Middle frontal gyrus (tissue), 1 donor: ENCODE measurements around the gene SRPK2.
"Not testable (repeated sequence)": the region's sequence is repeated elsewhere in the genome, so short reads cannot be mapped to it uniquely, and the experiment has no call there.

Source experiments
- DNase-seq: peaks from one replicate; pipeline ENCODE4 v3.0.0-alpha.2; 2015; ENCODE audit warnings: low spot score; ENCODE audit errors: extremely low spot score

SRPK2 gene

DNA sequence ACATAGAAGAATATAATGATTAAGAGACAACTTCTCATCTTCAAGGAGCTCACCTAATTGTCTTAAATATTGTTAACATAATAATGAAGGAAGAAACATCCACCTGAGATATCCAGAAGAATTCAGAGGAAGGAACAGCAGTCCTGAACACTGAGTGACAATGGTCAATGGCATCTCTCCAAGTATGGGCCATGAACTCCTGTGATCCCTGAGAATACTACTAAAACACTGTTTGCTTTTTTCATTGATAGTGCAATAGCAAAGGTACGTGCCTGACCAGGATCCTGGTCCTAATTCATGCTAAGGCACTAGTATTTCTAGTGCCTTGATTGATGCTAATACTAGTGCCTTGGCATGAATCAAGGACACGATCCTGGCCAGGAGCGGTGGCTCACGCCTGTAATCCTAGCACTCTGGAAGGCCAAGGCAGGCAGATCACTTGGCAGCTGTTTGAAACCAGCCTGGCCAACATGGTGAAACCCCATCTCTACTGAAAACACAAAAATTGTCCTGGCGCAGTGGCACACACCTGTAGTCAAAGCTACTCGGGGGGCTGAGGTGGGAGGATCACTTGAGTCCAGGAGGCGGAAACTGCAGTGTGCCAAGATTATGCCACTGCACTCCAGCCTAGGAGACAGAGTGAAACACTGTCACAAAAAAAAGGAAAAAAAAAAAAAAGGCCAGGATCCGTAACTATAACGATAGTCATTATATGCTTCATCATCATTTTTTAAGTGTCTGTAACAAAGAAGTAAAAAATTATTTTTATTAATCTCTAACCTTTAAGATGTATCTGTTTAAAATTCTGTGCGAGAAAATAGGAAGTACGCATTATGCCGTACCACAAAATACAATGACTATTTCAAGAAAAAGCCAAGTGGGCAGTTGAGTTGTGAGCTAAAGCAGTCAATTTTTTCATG, 49.1 kb downstream of the SRPK2 start:
- no peak for DNase-seq

DNA sequence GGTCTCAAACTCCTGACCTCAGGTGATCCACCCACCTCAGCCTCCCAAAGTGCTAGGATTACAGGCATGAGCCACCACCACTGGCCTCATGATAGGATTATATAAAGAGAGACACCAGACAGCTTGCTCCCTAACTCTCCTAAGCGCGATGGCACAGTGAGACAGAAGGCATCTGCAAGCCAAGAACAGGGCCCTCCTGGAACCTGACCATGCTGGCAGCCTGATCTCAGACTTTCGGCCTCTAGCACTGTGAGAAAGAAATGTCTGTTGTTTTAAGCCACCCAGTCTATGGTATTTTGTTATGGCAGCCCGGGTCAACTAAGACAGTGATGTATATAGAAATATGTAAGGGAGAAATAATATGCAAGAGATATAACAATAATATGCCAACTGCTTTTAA, 51.2 kb downstream of the SRPK2 start:
- DNase-seq = no peak

DNA sequence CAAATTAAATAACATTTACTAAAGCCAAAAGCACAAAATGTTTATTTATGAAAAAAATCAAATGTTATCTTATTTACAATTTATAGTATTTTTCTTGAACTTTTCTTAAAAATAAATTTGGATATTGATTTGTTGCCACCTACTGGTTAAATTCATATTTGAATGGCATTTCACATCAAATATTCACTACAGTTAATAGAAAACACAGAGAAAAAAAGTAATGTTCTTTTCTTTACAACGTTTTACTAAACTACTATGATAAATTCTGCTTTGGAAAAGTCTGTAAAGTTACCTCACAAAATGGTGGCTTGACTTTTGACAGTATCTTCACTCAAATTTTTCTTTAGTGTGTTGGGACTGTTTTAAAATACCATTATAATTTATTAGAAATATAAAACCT, 52.7 kb downstream of the SRPK2 start:
- peak; percentile 47 for DNase-seq

DNA sequence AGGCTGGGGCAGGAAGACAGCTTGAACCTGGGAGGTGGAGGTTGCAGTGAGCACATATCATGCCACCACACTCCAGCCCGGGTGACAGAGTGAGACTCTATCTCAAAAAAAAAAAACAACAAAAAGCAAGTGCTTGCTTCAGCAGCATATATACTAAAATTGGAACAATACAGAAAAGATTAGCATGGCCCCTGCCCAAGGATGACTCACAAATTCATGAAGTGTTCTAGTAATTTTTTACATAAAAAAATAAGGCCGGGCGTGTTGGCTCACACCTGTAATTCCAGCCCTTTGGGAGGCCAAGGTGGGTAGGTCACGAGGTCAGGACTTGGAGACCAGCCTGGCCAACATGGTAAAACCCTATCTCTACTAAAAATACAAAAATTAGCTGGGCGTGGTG, 56.1 kb downstream of the SRPK2 start:
- DNase-seq = not testable (repeated sequence)

DNA sequence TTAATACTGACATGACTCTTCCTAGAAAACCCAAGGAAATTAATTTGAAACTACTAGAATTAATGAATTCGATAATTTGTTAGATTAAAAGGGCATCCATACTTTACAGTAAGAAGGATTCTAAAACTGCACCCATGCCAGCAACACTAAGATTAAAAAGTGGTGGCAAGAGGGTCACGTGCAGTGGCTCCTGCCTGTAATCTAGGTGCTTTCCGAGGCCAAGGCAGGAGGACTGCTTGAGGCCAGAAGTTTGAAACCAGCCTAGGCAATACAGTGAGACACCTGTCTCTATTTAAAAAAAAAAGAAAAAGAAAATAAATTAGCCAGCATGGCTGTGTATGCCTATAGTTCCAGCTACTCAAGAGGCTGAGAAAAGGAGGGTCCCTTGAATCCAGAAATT, 58.2 kb downstream of the SRPK2 start:
- DNase-seq = no peak

DNA sequence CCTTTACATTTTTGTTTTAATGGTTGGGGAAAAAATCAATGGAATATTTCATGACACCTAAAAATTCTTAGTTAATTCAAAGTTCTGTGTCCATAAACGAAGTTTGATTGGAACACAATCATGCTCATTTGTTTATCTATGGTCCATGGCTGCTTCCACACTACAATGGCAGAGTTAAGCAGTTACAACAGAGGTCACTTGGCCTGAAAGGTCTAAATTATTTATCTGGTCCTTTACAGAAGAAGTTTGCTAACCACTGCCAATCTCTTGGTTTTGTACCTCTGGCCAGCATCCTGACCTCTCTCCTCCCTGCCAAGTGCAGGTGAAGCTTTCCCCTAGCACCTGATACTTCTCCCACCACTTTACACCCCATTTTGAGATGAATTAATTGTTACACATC, 61.5 kb downstream of the SRPK2 start:
- no peak for DNase-seq

DNA sequence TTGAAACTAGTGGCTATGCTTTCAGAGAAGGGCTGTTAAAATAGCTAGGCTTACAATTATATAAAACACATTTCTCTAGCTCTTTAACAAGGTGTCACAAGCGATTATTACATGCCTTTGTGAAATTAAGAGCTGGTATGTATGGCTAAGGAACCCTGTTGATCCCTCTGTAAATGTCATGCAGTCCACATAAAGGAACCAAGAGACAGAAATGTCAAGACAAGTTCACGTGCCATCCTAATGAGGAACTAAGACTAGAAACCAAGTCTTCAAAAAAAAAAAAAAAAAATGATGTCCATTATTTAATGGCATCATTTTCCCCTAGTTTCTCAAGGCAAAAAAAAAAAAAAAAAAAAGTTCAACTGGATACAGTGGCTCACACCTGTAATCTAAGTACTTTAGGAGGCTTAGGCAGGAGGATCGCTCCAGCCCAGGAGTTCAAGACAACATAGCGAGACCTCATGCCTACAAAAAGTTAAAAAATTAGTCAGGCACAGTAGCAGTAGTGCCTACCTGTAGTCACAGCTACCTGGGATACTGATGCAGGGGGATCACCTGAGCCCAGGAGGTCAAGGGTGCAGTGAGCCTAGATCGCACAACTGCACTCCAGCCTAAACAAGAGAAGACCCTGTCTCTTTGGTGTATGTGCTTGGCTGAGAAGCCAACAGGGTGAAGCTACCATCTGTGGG, 63.4 kb downstream of the SRPK2 start:
- no peak for DNase-seq

DNA sequence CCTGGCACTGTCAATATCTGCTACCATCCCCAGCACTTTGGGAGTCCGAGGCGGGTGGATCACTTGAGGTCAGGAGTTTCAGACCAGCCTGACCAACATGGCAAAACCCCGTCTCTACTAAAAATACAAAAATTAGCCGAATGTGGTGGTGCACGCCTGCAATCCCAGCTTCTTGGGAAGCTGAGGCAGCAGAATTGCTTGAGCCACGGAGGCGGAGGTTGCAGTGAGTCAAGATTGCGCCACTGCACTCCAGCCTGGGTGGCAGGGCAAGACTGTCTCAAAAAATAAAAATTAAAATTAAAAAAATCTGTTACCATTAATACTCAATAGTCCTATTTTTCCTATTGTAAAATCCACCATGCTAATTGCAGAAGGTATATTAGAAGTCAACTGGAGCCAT, 64.1 kb downstream of the SRPK2 start:
- DNase-seq = not testable (repeated sequence)

DNA sequence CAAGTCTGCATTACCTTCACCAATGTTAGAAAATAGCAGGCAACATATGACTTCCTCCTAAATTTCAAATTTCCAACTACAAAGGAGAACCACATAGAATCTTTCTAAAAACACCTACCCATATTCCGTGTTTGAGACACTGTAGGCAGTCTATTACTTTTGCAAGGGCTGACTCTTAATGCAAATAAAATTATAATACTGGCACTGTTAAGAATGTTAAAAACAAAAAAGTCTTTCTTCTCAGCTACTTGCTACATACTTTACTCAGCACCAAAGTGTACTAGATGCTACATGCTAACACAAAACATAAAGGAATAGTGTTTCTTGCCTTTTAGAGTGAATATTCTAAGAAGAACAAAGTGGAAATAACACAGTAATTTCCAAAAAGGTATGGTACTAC, 65.4 kb downstream of the SRPK2 start:
- no peak for DNase-seq

DNA sequence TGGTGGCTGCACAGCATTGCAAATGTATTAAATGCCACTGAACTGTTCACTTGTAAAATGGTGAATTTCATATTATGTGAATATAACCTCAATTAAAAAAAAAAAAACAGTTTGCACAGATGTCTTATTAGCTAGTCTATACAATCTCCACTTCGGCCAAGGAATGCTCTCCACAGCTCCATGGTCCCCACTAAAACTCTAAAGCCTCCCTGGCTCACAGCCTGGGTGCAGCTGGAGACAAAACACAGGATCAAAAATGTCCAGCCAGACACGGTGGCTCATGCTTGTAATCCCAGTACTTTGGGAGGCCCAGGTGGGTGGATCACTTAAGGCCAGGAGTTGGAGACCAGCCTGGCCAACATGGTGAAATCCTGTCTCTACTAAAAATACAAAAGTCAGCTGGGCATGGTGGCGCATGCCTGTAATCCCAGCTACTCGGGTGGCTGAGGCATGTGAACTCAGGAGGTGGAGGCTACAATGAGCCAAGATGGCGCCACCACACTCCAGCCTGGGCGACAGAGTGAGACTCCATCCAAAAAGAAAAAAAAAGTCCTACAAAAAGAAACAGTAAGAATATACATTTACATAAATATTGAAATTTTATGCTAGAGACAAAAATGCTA, 66.0 kb downstream of the SRPK2 start:
- no peak for DNase-seq

DNA sequence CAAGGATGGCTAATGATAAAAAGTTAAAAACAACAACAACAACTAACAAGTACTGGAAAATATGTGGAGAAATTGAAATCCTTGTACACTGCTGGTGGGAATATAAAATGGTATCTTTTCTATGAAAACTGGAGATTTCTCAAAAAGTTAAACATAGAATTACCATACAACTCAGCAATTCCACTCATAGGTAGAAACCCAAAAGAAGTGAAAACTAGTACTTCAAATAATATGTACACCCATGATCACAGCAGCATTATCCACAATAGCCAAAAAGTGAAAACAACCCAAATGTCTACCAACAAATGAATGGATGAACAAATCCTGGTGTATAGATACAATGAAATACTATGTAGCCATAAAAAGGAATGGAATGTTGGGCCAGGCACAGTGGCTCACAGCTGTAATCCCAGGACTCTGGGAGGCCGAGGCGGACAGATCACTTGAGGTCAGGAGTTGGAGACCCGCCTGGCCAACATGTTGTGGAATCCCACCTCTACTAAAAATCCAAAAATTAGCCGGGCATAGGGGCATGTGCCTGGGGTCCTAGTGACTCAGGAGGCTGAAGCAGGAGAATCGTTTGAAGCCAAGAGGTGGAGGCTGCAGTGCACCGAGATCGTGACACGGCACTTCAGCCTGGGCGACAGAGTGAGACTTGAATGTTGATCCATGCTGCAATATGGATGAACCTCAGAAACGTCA, 66.8 kb downstream of the SRPK2 start:
- no peak for DNase-seq

DNA sequence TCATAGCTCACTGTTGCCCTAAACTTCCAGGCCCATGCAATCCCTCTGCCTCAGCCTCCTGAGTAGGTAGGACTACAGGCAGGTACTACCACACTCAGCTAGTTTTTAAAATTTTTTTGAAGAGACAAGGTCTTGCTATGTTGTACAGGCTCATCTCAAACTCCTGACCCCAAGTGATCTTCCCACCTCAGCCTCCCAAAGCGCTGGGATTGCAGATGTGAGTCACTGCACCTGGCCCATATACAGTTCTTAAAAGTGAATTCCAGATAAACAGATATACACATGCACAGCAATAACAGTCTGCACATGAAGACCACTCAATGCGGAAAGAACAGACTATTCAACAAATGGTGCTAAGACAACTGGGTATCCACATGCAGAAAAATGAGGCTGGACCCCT, 67.8 kb downstream of the SRPK2 start:
- DNase-seq = no peak

DNA sequence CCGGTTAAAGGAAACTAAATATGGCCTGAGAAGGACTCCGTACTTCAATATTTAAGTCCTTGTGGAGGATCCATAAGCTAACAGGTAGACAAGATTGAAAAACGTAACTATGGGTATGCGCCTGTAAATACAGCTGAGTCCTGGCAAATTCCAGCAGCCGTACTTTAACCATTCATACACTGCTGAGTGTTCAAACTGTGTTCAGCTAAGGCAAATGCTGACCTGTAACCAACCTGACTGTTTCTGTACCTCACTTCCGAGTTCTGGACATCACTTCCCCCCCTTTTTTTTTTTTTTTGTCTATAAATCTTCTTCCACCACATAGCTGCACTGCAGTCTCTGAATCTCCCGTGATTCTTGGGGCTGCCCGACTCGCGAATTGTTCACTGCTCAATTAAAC, 69.1 kb downstream of the SRPK2 start:
- DNase-seq = no peak

DNA sequence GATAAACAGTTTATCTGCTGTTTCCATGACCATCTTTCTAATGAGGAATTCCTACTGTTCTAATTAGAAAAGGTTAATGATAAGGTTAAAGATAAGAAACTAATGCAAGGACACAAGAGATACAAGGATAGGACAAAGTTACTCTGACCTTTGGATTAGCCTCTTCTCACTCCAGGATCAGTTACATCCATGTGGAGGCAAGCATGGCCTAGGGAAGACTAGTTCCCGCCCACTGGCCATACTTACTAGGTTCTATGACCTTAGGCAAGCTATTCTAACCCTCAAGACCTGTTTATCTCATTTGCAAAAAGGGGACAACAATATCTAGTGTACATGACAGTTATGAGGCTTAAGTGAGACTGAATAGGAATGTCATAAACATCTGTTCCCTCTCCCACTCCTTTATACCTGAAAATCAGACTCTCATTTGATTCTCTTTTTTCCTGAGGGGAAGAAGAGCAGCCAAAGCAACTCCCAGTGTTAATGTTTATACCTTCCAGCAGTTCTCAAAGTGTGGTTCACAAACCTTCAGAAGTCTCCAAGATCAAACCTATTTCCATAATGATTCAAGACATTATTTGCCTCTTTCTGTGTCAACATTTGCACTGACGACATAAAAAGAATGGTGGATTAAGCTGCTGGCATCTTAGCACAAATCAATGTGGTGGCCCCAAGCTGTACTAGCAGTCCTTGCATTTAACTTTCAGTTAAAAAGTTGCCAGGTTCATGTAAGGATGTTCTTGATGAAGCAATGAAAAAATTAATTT, 72.0 kb downstream of the SRPK2 start:
- no peak for DNase-seq

DNA sequence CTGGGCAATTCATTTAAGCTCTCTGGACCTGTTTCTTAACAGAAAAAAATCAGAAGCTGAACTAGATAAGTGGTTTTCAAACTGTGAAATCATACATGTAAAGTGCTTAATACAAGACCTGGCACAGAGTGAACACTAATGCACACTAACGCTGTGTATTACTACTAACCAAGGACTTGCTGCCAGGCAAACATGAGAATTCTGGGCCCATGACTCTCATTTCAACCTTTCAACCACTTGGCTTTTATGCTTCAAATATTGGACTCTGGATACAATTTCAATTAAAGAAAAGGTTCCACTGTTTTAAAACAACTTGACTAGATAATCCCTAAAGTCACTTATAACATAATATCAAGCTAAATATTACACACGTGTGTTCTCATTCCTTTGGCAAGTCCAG, 73.4 kb downstream of the SRPK2 start:
- no peak for DNase-seq

DNA sequence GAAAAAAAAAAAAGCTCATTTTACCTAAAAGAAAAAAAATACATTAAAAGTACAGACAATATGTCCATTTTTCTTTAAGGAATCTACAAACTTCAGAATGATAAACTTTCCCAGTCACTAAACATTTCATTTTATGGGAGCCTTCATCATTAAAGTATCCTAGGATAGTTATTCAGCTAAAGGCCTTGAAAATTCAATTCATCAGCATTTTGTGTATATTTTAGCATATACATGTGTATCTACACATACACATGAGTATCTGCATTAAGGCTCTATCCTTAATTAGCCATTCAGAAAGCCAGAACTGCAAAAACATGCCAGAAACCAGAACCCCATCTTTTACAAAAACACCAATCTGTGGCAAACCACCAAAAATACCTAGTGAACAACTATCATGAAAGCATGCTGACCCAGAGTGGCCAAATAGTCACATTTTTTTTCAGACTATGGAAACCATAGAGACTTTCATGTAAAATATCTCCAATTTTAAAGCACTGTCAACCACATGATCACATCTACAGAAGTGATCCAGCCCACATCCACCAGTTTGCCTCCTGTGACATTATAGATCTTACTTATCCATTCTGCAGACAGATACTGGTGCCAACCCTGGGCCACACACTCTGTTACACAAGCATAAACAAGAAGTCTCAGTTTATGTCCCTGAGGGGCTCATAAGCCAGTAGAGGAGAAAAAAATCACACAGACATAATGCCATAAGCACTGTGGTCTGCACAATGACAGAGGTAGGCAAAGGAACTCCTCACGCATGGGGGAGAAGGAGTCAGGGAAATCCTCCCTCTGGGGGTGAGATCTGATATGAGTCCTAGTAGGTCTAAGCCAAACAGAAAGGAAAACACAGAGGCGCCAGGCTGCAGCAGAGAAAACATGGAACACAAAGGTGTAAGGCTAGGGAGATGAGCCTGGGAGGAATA, 79.2 kb downstream of the SRPK2 start:
- no peak for DNase-seq

DNA sequence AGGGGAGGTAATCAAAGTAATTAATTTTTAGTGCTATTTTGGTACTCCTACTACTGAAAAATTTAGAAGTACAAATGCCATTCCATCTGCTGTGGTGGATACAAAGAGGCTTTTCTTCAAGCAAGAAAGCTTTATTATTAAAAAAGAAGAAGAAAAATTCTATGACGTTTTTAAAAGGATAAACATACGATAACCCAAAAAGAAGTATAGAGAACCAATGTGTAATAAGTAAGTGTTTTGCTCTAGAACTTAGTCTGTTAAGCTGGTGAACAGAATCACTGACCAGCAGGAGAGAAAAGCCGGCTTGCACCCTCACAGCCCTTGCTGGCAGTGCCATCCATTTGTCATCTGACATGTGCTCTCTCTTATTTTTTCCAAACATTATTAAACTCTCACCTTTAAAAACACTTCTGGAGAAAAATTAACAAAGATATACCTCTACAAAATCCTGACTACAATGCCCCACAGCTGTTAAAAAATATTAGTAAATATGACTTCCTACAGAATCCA, 81.5 kb downstream of the SRPK2 start:
- no peak for DNase-seq

DNA sequence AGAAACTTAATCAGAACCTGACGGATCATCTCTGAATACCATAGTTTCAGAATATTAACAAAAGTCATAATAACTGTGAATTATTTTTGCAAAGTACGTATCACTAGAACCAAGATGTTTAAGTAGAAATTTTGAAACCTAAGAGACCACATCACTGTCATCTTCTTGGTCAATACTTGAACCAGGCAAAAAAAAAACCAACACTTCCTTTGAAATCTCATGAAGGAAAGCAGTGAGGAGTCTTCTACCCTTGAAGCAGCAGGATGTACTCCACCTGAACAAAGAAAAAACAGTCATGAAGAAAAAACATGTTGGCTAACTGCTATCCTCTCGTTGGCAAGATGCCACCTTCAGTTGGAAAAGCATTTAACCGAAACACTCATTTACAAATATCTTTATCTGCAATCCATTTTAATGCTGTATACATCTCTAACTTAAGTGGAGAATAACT, 82.4 kb downstream of the SRPK2 start:
- no peak for DNase-seq

DNA sequence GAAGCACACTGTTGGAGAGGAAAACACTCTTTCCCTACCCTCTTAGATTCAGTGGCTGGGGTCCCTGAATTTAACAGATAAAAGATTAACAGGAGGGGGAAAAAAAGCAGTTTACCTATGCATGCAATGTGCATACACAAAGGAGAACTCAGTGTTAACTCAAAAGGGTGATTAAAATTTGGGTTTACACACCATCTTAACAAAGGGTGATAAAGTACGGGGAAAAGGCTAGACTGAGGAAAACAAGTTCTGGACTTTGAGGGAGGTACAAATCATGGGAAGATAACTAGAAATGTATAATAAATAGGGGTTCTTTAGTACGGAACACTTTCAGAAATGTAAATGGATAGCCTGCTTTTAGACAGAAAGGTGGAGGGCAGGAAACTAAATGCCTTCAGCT, 83.1 kb downstream of the SRPK2 start:
- DNase-seq = no peak
